Upper lobe of left lung (tissue), 4 donors: Measurements from ENCODE around the gene ZBED6.

Experiments used
- POLR2A ChIP-seq, 4 donors: fragments of 450-650 bp; IDR thresholded peaks; one replicate each; pipeline ENCODE4 v1.5.1; 2016 to 2017; ENCODE audit warnings: antibody characterized with exemption in 4 of 4, mild to moderate bottlenecking in 2 of 4
- TF ChIP-seq, protein P1 (sequence below), 6 experiments: fragments of 450-650 bp in 4 of 6; fragments of 200-600 bp in 2 of 6; sonication (generic) in 2 of 6; IDR thresholded peaks; one replicate each; pipeline ENCODE4 v1.5.1; 2016 to 2019; ENCODE audit warnings: antibody characterized with exemption in 6 of 6

GRCh38 chr1:203751051-203751450 is 44.4 kb upstream of the ZBED6 start:
- TF ChIP-seq, protein P1, sequence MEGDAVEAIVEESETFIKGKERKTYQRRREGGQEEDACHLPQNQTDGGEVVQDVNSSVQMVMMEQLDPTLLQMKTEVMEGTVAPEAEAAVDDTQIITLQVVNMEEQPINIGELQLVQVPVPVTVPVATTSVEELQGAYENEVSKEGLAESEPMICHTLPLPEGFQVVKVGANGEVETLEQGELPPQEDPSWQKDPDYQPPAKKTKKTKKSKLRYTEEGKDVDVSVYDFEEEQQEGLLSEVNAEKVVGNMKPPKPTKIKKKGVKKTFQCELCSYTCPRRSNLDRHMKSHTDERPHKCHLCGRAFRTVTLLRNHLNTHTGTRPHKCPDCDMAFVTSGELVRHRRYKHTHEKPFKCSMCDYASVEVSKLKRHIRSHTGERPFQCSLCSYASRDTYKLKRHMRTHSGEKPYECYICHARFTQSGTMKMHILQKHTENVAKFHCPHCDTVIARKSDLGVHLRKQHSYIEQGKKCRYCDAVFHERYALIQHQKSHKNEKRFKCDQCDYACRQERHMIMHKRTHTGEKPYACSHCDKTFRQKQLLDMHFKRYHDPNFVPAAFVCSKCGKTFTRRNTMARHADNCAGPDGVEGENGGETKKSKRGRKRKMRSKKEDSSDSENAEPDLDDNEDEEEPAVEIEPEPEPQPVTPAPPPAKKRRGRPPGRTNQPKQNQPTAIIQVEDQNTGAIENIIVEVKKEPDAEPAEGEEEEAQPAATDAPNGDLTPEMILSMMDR (IDR thresholded peaks at IDR 0.05) = no peak
- no peak for TF ChIP-seq POLR2A (IDR thresholded peaks at IDR 0.05)
